ENCODE data around the gene CRTC1.

Gene CRTC1

DNA sequence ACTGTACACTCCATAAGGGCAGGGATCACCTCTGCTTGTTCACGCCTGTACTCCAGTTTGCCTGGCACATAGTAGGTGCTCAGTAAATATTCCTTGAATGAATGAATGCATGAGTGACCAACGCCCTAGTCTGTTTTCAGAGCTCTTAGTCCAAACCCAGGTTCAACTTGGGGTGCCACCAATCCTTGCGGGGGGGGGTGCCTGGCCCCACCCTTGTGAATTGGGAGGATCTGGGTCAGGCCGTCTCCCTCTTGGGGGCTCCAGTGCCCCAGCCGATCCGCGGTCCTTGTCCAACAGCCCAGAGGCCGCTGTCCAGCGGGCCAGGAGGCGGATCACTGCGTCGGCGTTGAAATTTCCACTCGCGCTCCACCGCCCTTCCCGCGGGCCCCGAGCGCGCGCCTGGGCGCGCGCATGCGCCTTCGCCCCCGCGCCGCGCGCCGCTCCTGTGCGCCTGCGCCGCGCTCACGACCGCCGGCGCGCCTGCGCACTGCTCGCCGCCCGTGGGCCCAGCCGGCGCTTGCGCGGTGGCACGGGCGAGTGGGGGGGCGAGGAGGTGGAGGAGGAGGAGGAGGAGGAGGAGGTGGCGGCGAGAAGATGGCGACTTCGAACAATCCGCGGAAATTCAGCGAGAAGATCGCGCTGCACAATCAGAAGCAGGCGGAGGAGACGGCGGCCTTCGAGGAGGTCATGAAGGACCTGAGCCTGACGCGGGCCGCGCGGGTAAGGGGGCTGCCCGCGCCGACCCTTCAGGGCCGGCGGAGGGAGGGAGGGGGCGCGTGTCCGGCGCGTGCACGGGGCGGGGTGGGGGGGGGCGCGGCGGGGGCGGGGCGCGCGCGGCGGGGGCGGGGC is at the start of gene CRTC1:
CRTC1 (plus strand) TSS at position 572 of the 849 bp plus-strand sequence; CDS start at position 595, 23 bp downstream.
- peak within 1 kb of the TSS; percentile 89 for H3K4me3 ChIP-seq (ENCODE audit: low read length)
- peaks cover 21% of the 10 kb centered on the region for H3K4me1 ChIP-seq (ENCODE audit: control insufficient read depth, low read length)
- H3K4me2 ChIP-seq (ENCODE audit: low read length), result peak within 1 kb of the TSS; percentile 95
- H3K27me3 ChIP-seq (ENCODE audit: control insufficient read depth, low read length), result no peaks in the 10 kb centered on the region
- H3K36me3 ChIP-seq (ENCODE audit: control insufficient read depth, low read length), result no peaks in the 10 kb centered on the region
- H3K79me2 ChIP-seq (ENCODE audit: control insufficient read depth, low read length), result peaks cover 31% of the 10 kb centered on the region
- H3K9me2 ChIP-seq (replicated peaks; ENCODE audit: control insufficient read depth, low read length), result no peaks in the 10 kb centered on the region
- H4K20me1 ChIP-seq (ENCODE audit: control insufficient read depth, insufficient read depth, low read depth, low read length), result 0 out of 2 replicates have a peak, but pooled peaks cover 3% of the 10 kb centered on the region
- peak within 1 kb of the TSS; percentile 34 for H3K27ac ChIP-seq (ENCODE audit: low read depth, low read length)
- no peaks in the 10 kb centered on the region for H3F3A ChIP-seq (ENCODE audit: control insufficient read depth, insufficient read depth)
- no peak for TF ChIP-seq CTCF (IDR thresholded peaks at IDR 0.05; ENCODE audit: low read depth, low read length, poor library complexity, severe bottlenecking)
- TF ChIP-seq EZH2phosphoT487 (IDR thresholded peaks at IDR 0.05; ENCODE audit: borderline replicate concordance, low read length), result no peak
- H3K9me3 ChIP-seq (ENCODE audit: control insufficient read depth, insufficient read depth, low read length), result no peaks in the 10 kb centered on the region

DNA sequence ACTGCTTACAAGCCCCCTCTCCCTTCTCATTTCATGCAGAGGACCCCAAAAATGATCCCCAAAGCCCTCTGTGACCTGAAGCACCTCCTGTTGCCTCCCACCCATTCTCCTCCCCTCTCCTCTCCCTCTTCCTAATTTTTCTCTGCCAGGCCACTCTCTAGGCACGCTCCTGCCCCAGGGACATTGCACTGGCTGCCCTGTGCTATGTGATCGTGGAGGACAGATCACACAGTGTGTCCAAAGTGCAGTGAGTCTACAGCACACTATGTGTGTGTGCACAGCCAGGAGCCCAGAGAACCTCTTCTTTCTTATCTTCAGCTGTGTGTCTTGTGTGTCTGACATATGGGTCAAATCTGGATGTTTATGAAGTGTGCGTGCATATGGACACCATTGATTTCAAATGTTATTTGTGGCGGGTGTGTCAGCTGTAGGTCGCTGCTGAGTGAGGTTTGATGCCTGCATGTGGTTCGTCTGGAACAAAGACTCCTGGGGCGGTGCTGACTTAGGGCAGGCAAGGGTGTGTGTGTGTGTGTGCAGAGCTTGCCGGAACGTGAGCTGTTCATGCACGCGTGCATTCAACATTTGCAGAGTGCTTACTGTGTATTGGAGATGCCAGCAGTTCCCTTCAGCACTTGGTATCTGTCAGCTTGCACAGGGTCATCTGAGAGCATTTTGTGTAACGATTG is 48.7 kb upstream of the CRTC1 start:
- Histone ChIP-seq H3K79me2 (ENCODE audit: control insufficient read depth, low read length) (peaks cover 23% of the 10 kb centered on the region), H3K27ac (ENCODE audit: low read depth, low read length) (no peak overlapping the region), H3F3A (ENCODE audit: control insufficient read depth, insufficient read depth) (no peaks in the 10 kb centered on the region), H4K20me1 (ENCODE audit: control insufficient read depth, insufficient read depth, low read depth, low read length) (no peaks in the 10 kb centered on the region), H3K36me3 (ENCODE audit: control insufficient read depth, low read length) (no peaks in the 10 kb centered on the region; the same call in 1 of the 2 replicates), H3K9me2 (replicated peaks; ENCODE audit: control insufficient read depth, low read length) (no peaks in the 10 kb centered on the region), H3K27me3 (ENCODE audit: control insufficient read depth, low read length) (no peaks in the 10 kb centered on the region), H3K4me3 (ENCODE audit: low read length) (no peak overlapping the region), H3K4me2 (ENCODE audit: low read length) (no peak overlapping the region), H3K9me3 (ENCODE audit: control insufficient read depth, insufficient read depth, low read length) (no peaks in the 10 kb centered on the region), H3K4me1 (ENCODE audit: control insufficient read depth, low read length) (peaks cover 20% of the 10 kb centered on the region)
- TF ChIP-seq EZH2phosphoT487 (IDR thresholded peaks at IDR 0.05; ENCODE audit: borderline replicate concordance, low read length) (no peak), CTCF (IDR thresholded peaks at IDR 0.05; ENCODE audit: low read depth, low read length, poor library complexity, severe bottlenecking) (no peak)

- Histone ChIP-seq H3K9me3 (ENCODE audit: control insufficient read depth, insufficient read depth, low read length) (no peaks in the 10 kb centered on the region), H3K79me2 (ENCODE audit: control insufficient read depth, low read length) (peaks cover 32% of the 10 kb centered on the region), H3K4me2 (ENCODE audit: low read length) (peak overlapping the region; percentile 68), H3K27ac (ENCODE audit: low read depth, low read length) (no peak overlapping the region), H4K20me1 (ENCODE audit: control insufficient read depth, insufficient read depth, low read depth, low read length) (no peaks in the 10 kb centered on the region), H3K27me3 (ENCODE audit: control insufficient read depth, low read length) (no peaks in the 10 kb centered on the region), H3K4me1 (ENCODE audit: control insufficient read depth, low read length) (peaks cover 20% of the 10 kb centered on the region), H3F3A (ENCODE audit: control insufficient read depth, insufficient read depth) (no peaks in the 10 kb centered on the region), H3K36me3 (ENCODE audit: control insufficient read depth, low read length) (no peaks in the 10 kb centered on the region; the same call in 1 of the 2 replicates), H3K9me2 (replicated peaks; ENCODE audit: control insufficient read depth, low read length) (no peaks in the 10 kb centered on the region), H3K4me3 (ENCODE audit: low read length) (peak overlapping the region; percentile 60)
- TF ChIP-seq CTCF (IDR thresholded peaks at IDR 0.05; ENCODE audit: low read depth, low read length, poor library complexity, severe bottlenecking), result no peak
- no peak for TF ChIP-seq EZH2phosphoT487 (IDR thresholded peaks at IDR 0.05; ENCODE audit: borderline replicate concordance, low read length)
Observed at GRCh38 chr19:18635831-18636182, 47.7 kb upstream of the CRTC1 start.

All from DOHH2 (cell line).